CD4-positive, alpha-beta T cell treated with Interleukin-4 for 4 hours (primary cell): Measurements from ENCODE around the gene IL31RA.
"Not testable (repeated sequence)": the region's sequence is repeated elsewhere in the genome, so short reads cannot be mapped to it uniquely, and the experiment has no call there.

ENCODE experiments used
- DNase-seq: peaks from one replicate; pipeline ENCODE4 v3.0.0-alpha.2; 2020

Gene IL31RA

GRCh38 chr5:55850839-55851674, at the start of gene IL31RA:
Gene IL31RA (plus strand): TSS chr5:55851357. CDS start chr5:55851571, 214 bp downstream.
- no peak for DNase-seq

GRCh38 chr5:55808814-55809213, 42.3 kb upstream of the IL31RA start:
- not testable (repeated sequence) for DNase-seq

- not testable (repeated sequence) for DNase-seq
Measured at GRCh38 chr5:55815939-55816338, 35.2 kb upstream of the IL31RA start.

- no peak for DNase-seq
Measured at GRCh38 chr5:55816342-55816741, 34.8 kb upstream of the IL31RA start.

DNA sequence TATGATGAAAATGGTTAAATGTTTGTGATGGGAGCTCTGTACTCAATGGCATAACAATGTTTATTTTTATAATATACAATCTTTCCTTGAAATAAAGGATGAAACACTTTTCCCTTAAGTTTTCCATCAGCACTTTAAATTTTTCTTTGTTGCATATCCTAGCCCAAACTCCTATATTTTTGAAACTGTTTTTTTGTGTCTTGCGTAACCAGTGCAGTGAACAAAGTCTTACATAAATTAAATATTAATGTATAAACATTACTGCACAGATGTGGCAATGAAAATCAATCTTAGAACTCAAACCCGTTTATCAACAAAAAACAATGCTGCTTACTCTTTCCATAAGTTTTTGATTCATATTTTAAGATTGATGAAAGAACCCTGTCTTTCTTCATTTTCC, 34.1 kb upstream of the IL31RA start:
- no peak for DNase-seq

- DNase-seq = no peak
Measured at GRCh38 chr5:55820488-55820887, 30.7 kb upstream of the IL31RA start.

- no peak for DNase-seq
Measured at GRCh38 chr5:55821731-55822512, 29.2 kb upstream of the IL31RA start.

DNA sequence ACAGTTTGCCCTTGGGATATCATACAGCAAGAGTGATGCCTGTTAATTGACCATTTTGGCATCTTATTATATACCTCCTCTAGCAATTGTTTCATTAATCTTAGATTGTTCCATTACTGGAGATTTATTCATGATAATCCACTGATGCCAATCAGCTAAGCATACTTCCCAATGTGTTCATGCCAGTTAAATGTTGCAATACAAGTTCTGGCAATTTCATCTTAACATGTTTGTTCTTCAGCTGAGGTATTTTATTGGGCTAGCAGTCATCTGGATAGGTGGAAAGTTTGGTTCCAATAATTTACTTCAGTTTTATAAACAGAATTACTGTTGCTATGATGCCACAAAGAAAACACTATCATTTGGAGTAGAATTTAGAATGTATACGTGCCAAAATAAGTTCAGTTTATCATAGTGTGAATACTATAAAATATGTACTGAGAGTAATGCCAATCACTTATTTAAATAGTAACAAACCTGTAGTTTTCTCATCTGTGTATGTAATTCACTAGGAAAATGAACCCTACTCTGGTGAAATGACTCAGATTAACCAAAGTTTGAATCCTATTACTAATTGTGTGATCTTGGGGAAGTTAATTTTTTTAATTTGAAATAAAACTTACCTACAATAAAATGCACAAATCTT, 27.9 kb upstream of the IL31RA start:
- DNase-seq = no peak

GRCh38 chr5:55829956-55830355, 21.2 kb upstream of the IL31RA start:
- DNase-seq = no peak

GRCh38 chr5:55832446-55832845, 18.7 kb upstream of the IL31RA start:
- DNase-seq = no peak

DNA sequence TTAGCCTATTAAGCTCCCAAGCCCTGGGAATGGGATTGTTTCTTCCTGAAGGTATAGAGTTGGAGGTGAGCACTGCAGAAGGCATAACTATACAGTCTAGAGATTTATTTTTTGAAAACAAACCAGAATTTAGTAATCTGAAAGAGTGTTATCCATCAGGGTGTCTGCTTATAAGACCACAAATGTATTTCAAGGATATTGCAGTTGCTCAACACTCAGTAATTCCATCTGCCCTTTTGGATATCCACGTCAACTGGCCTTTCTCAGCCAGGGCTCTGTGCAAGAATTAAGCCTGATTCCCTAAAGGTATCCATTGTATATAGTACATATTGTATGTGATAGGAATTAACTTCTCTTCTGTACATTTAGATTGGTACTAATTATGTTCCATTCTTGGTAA, 15.0 kb upstream of the IL31RA start:
- DNase-seq = no peak

DNA sequence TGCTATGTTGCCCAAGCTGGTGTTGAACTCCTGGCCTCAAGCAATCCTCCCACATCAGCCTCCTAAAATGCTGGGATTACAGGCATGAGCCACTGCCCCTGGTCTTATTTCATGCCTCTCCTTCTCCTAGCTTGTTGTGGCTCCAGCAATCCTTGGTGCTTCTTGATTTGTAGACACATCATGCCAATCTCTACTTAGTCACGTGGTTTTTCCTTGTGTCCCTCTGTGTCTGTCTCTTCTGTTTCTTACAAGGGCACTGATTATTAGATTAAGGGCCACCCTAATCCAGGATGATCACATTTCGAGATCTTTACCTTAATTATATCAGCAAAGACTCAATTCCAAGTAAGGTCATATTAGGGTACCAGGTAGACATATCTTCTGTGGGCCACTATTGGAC, 9.2 kb upstream of the IL31RA start:
- no peak for DNase-seq

DNA sequence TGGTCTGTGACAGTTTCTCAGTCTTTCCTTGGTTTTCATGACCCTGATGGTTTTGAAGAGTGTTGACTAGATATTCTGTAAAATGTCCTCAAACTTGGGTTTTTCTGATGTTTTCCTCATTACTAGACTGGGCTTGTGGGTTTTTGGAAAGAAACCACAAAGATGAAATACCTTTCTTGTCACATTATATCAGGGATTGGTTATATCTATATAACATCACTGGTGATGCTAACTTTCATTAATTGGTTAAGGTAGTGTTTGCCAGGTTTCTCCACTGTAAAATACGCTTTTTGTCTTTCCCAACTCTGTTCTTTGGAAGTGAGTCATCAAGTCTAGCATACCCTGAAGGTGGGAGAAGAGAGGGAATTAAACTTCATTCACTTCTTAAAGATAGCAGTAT, 3.3 kb upstream of the IL31RA start:
- no peak for DNase-seq

- DNase-seq = no peak
Measured at GRCh38 chr5:55848783-55849182, 2.4 kb upstream of the IL31RA start.

DNA sequence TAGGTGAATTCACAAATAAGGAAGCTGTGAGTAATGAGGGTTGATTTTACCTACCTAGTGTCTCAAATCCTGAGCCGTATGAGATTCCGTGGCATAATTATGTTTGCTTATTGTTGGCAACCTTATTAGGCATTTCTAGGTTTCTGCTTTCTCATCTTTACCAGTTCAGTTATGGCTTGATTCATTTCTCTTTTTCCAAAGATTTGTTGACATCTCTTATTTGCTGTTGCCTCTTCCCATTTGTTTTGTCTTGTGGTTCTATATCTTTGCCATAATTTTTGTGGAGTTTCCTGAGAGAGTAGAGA, 470 bp downstream of the IL31RA start:
- no peak for DNase-seq

GRCh38 chr5:55852503-55852902, 1.3 kb downstream of the IL31RA start:
- no peak for DNase-seq

DNA sequence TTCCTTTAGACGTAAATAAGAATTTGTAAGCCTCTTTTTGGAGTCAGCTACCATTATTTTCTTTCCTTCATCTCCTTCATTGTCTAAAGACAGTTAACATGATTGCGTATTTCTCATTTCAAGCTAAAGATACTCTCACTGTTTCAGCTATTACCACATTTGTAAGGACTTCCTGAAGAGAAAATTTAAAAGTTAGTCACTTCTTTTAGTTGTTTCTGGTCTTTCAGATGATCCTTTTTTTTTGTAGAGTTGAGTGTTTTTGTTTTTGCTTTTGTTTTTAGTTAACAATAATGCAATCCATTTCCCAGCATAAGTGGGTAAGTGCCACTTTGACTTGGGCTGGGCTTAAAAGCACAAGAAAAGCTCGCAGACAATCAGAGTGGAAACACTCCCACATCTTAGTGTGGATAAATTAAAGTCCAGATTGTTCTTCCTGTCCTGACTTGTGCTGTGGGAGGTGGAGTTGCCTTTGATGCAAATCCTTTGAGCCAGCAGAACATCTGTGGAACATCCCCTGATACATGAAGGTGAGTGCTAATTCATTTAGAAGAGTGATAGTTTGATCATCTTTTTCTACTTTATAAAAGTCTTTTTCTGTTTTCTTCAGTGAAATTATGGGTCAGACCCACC, 2.0 kb downstream of the IL31RA start:
- no peak for DNase-seq

DNA sequence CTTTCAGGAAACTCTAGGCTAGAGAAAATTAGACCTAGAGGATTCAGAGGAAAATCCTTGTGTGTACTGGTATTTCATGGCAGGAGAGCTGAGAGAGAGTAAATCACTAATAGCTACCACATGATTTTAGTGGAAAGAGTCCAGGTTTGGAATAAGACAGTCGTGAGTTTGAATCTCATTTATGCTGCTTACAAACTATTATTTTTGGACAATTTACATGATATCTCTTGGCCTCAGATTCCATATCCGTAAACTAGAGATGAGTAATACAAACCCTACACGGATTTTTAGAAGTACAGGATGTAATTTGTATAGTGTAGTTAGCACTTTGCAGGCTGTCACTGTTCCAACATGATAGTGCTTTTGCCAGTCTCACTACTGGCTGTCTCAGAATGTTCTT, 2.7 kb downstream of the IL31RA start:
- DNase-seq = no peak

GRCh38 chr5:55855509-55855908, 4.4 kb downstream of the IL31RA start:
- DNase-seq = peak; percentile 3

DNA sequence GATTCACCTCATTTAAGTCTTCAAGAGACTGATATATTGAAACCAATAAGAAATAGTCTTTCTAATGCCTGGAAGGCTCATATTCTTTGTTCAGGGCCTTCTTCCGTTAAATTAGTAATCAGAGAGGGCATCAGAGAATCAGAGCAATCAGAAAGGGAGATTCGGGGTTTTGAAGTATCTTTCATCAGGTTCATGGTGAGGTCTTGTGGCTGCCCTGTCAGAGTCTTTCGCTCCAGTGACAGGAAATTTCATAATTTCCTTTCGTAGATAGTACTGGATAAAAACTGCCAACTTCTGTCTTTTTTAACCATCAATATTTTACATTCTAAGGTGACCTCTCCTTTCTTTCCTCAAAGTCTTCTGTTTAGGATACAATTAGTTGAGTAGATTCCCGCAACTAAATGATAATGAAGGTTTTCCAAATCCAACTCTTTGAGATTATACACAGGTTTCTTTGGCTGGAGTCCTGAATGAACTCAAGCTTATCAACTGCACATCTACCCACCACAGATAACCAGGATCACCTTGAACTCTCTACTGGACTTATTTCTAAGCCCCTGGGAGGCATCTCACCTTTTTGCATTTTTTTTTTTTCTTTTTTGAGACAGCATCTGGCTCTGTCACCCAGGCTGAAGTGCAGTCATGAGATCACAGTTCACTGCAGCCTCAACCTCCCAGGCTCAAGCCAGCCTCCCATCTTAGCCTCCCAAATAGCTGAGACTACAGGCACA, 5.5 kb downstream of the IL31RA start:
- DNase-seq = peak; percentile 30

GRCh38 chr5:55857247-55857640, 6.1 kb downstream of the IL31RA start:
- no peak for DNase-seq

GRCh38 chr5:55858104-55858503, 6.9 kb downstream of the IL31RA start:
- DNase-seq = no peak

GRCh38 chr5:55860288-55860687, 9.1 kb downstream of the IL31RA start:
- DNase-seq = no peak
